ENCODE data around the gene SLC16A3. TPM values are rescaled to one million over a fixed set of nuclear protein-coding genes. Genes with fewer than 3 reads are reported as not detected.

SLC16A3 gene
- total RNA-seq, 1 donor from 2014 or later, result 81.9 TPM

DNA sequence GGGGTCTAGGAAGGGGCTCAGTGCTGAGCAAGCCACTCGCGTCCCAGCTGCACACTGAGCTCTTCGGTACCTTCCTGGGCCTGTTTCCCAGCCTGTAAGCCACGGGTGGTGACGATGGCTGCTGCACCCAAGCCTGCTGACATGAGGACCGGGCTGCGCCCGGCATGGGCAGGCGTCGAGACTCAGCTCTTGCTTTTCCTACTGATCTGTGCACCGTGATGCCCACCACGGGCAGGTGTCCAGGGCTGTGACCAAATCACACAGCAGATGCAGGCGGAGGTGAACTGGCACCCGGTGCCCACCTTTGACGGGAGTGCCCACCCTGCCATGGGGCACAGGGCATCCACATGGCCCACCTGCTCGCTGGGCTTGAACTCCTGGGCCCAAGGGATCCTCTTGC is 34.1 kb upstream of the SLC16A3 start:
- ATAC-seq (no peak), DNase-seq (no peak)
- Histone ChIP-seq H3K36me3 (peaks cover 50% of the 10 kb centered on the region), H3K4me3 (no peak overlapping the region), H3K4me1 (no peaks in the 10 kb centered on the region), H3K9me3 (no peaks in the 10 kb centered on the region), H3K27me3 (ENCODE audit: low read depth) (no peaks in the 10 kb centered on the region), H3K27ac (no peak overlapping the region)
- TF ChIP-seq, protein P1, sequence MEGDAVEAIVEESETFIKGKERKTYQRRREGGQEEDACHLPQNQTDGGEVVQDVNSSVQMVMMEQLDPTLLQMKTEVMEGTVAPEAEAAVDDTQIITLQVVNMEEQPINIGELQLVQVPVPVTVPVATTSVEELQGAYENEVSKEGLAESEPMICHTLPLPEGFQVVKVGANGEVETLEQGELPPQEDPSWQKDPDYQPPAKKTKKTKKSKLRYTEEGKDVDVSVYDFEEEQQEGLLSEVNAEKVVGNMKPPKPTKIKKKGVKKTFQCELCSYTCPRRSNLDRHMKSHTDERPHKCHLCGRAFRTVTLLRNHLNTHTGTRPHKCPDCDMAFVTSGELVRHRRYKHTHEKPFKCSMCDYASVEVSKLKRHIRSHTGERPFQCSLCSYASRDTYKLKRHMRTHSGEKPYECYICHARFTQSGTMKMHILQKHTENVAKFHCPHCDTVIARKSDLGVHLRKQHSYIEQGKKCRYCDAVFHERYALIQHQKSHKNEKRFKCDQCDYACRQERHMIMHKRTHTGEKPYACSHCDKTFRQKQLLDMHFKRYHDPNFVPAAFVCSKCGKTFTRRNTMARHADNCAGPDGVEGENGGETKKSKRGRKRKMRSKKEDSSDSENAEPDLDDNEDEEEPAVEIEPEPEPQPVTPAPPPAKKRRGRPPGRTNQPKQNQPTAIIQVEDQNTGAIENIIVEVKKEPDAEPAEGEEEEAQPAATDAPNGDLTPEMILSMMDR (IDR thresholded peaks at IDR 0.05), result no peak
- intact Hi-C loops (cut with DNase I), result no loop called here

DNA sequence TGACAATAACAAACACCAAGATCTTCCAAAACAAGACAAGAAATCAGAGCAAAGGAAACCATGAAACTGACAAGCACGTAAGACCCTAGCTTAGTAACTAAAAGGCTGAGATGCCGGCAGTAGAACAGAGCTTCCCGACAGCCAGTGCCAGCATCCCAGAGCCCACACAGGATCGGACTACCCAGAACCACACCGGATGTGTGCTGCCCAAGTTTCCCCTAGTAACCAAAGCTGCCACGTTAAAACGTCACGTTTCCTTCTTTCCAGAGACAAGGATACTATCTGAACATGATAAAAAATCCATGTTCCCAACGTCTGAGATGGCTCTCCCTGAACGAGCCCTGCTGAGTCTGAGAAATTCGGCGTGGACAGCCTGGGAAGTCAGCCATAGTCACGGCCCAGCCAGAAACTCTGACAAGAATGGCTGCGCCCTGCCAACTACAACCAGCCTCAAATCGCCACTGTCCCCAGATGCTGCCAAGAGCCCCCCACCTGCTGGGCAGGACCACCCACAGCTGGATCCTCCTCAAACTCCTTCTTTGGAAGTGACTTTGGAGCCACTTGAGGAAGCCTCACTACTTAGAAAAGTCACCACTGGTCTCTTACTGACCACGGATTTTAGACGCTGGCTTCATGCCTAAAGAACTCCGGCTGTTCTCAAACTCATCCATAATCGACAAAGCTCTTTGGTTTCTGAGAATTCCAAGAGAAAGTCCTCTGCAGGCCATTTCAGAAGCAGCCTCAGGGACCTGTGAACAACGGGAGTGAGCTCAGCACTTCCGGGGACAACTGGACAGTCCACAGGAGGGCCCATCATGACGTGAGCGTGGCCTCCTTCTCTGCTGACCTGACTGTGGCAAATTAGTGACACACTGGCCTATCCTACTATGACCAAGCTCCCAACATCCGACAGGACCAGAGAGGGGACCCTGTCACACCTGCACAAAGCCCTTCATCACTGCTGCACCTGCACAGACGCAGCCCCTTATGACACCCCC is 32.9 kb upstream of the SLC16A3 start:
- no peak for ATAC-seq

DNA sequence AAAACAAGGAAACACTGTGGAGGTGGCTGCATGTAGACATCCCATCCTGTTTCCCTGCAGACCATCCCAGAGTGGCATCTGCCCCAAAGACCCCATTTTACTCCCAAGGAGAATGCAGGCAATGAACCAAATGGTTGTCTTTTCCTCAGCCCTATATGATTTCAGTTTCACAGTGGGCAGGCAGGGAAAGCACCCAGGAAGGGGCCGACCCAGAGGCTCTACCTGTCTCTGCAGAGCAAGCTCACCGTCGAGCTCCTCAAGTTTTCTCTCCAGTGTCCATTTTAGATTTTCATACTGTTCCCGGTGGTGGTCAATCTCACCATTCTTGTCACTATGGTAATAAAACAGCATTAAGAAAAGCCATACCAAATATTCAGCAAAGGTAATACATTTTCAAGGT is 30.8 kb upstream of the SLC16A3 start:
- H3K4me1 ChIP-seq, result no peaks in the 10 kb centered on the region
- ATAC-seq, result no peak
- H3K4me3 ChIP-seq, result no peak overlapping the region
- H3K27ac ChIP-seq, result no peak overlapping the region
- peaks cover 44% of the 10 kb centered on the region for H3K36me3 ChIP-seq
- TF ChIP-seq, protein P1 (IDR thresholded peaks at IDR 0.05), result no peak
- intact Hi-C loops (cut with DNase I), result no loop called here
- no peak for DNase-seq
- H3K27me3 ChIP-seq (ENCODE audit: low read depth), result no peaks in the 10 kb centered on the region
- H3K9me3 ChIP-seq, result no peaks in the 10 kb centered on the region

More for the DNA sequence above, 32.9 kb upstream of the SLC16A3 start:
- Histone ChIP-seq H3K9me3 (no peaks in the 10 kb centered on the region), H3K27ac (peak overlapping the region; percentile 46), H3K4me3 (no peak overlapping the region), H3K36me3 (peaks cover 54% of the 10 kb centered on the region), H3K4me1 (no peaks in the 10 kb centered on the region), H3K27me3 (ENCODE audit: low read depth) (no peaks in the 10 kb centered on the region)
- TF ChIP-seq, protein P1 (IDR thresholded peaks at IDR 0.05), result no peak
- no peak for DNase-seq
- intact Hi-C loops (cut with DNase I), result no loop called here

DNA sequence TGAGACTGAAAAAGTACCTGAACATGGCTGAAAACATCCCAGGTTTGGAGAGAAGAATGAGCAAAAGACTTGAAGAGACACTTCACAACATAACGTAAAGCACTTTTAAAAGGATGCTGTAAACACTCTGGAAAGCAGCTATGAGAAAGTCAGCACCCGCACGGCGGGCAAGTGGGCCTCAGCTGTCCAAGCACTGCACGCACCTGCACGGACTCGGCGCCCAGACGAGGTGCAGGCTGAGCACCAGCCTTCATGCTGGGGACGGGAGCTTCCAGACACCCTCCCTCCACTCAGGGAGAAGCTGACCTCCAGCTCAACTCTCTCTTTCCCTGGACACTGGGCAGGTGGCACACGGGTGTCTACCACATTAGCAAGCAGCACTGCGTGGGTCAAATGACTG is 29.3 kb upstream of the SLC16A3 start:
- intact Hi-C loops (cut with DNase I), result no loop called here
- H3K4me1 ChIP-seq, result no peaks in the 10 kb centered on the region
- peaks cover 30% of the 10 kb centered on the region for H3K36me3 ChIP-seq
- no peaks in the 10 kb centered on the region for H3K27me3 ChIP-seq (ENCODE audit: low read depth)
- ATAC-seq, result no peak
- H3K27ac ChIP-seq, result no peak overlapping the region
- TF ChIP-seq, protein P1 (IDR thresholded peaks at IDR 0.05), result no peak
- H3K4me3 ChIP-seq, result no peak overlapping the region
- DNase-seq, result no peak
- H3K9me3 ChIP-seq, result no peaks in the 10 kb centered on the region

DNA sequence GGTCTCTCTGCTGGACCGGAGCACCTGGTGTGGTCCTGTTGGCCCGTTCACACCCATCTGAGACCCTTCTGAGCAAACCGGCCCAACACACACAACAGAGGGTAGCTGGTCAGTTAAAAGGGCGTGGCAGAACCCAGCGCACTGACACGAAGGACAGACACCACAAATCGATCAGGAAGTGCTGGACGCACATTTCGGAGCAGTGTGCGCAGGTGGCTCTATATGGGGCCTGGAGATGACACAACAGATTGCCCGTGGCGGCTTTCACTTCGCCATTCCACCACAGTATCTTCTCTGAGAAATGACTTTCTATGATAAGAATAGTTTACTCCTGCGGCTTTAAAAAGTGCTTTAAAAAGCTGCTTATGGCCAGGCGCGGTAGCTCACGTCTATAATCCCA is 28.7 kb upstream of the SLC16A3 start:
- no peak for DNase-seq
- Histone ChIP-seq H3K36me3 (peaks cover 24% of the 10 kb centered on the region), H3K4me3 (no peak overlapping the region), H3K4me1 (no peaks in the 10 kb centered on the region), H3K9me3 (no peaks in the 10 kb centered on the region), H3K27me3 (ENCODE audit: low read depth) (no peaks in the 10 kb centered on the region), H3K27ac (no peak overlapping the region)
- TF ChIP-seq, protein P1 (IDR thresholded peaks at IDR 0.05), result no peak
- intact Hi-C loops (cut with DNase I), result no loop called here
- ATAC-seq, result no peak
